SU-DHL-6 (cell line): Measurements from ENCODE around the gene MICALL1.
A peak's percentile ranks its signal among the peaks of the same experiment; 100 is the strongest.

Experiments
- H2AFZ ChIP-seq: fragments of 200-600 bp; sonication (generic); 2 replicates; pipeline ENCODE4 v1.6.1; 2014; ENCODE audit warnings: low read depth, mild to moderate bottlenecking, moderate library complexity, mixed read lengths, antibody characterized with exemption, low read length; ENCODE audit not compliant: severe bottlenecking
- H3F3A ChIP-seq: fragments of 200-600 bp; shearing (Covaris generic); 2 replicates; pipeline ENCODE4 v1.6.0; 2016; ENCODE audit warnings: antibody characterized with exemption, mild to moderate bottlenecking; ENCODE audit not compliant: insufficient read depth
- H3K27ac ChIP-seq: fragments of 200-600 bp; sonication (generic); 2 replicates; pipeline ENCODE4 v1.5.1; 2016; ENCODE audit warnings: low read depth, mild to moderate bottlenecking, low read length, moderate library complexity, mixed read lengths
- H3K27me3 ChIP-seq: fragments of 200-600 bp; sonication (generic), shearing (Covaris generic); 2 replicates; pipeline ENCODE4 v1.6.0; 2014; ENCODE audit warnings: mild to moderate bottlenecking, low read length
- H3K36me3 ChIP-seq: fragments of 200-600 bp; sonication (generic); 2 replicates; pipeline ENCODE4 v1.6.1; 2014; ENCODE audit warnings: mild to moderate bottlenecking, low read length, mixed read lengths
- H3K4me2 ChIP-seq: fragments of 300-600, 200-600 bp; shearing (Covaris generic), sonication (generic); 2 replicates; pipeline ENCODE4 v1.6.0; 2014; ENCODE audit warnings: low read length, low read depth, mild to moderate bottlenecking; ENCODE audit not compliant: poor library complexity, severe bottlenecking
- H3K4me3 ChIP-seq: fragments of 200-600 bp; sonication (generic); 2 replicates; pipeline ENCODE4 v1.5.1; 2014; ENCODE audit warnings: antibody characterized with exemption, low read length, mild to moderate bottlenecking, mixed read lengths; ENCODE audit not compliant: insufficient read depth, poor library complexity, severe bottlenecking
- H3K79me2 ChIP-seq: fragments of 200-600 bp; sonication (generic); 2 replicates; pipeline ENCODE4 v1.6.1; 2014; ENCODE audit warnings: mild to moderate bottlenecking, low read length, moderate library complexity; ENCODE audit not compliant: insufficient read depth
- H3K9ac ChIP-seq: fragments of 200-600 bp; sonication (generic); 2 replicates; pipeline ENCODE4 v1.7.0; 2014; ENCODE audit warnings: mild to moderate bottlenecking, low read length
- H3K9me2 ChIP-seq: fragments of 200-600 bp; sonication (generic); replicated peaks from 2 replicates; pipeline ENCODE4 v1.6.1; 2014; ENCODE audit warnings: low read length; ENCODE audit not compliant: insufficient read depth
- H3K9me3 ChIP-seq: fragments of 200-600 bp; sonication (generic); 2 replicates; pipeline ENCODE4 v1.6.1; 2014; ENCODE audit warnings: low read length, mixed read lengths; ENCODE audit not compliant: insufficient read depth
- H4K20me1 ChIP-seq: fragments of 200-600 bp; sonication (generic); 2 replicates; pipeline ENCODE4 v1.6.1; 2014; ENCODE audit warnings: low read depth, mild to moderate bottlenecking, antibody characterized with exemption, low read length, moderate library complexity, mixed read lengths
- CTCF ChIP-seq: fragments of 200-600 bp; sonication (generic); IDR thresholded peaks from one replicate; pipeline ENCODE4 v1.5.1; 2017; ENCODE audit warnings: antibody characterized with exemption, mild to moderate bottlenecking, low read length, moderate library complexity; ENCODE audit not compliant: insufficient read depth, poor library complexity, severe bottlenecking
- EZH2phosphoT487 ChIP-seq: fragments of 200-600 bp; sonication (generic), shearing (Covaris generic); conservative IDR thresholded peaks from 2 replicates; pipeline ENCODE4 v1.6.1; 2018; ENCODE audit warnings: mild to moderate bottlenecking, antibody characterized with exemption, low read length, moderate library complexity, mixed read lengths

Gene MICALL1

GRCh38 chr22:37905534-37906363 lies at the start of gene MICALL1:
TSS of gene MICALL1 (plus strand) at chr22:37906297. CDS start at chr22:37906423, 126 bp downstream.
- H3K9me2 ChIP-seq: no peaks in the 10 kb centered on the region
- H4K20me1 ChIP-seq: no peaks in the 10 kb centered on the region

GRCh38 chr22:37860796-37861421 lies 45.2 kb upstream of the MICALL1 start:
- no peaks in the 10 kb centered on the region for H3K9me2 ChIP-seq
- no peak overlapping the region for H2AFZ ChIP-seq
- H3K4me3 ChIP-seq: no peak overlapping the region
- TF ChIP-seq EZH2phosphoT487 (no peak), CTCF (no peak)
- no peak overlapping the region for H3K9ac ChIP-seq
- H3K4me2 ChIP-seq: no peak overlapping the region
- no peaks in the 10 kb centered on the region for H3K9me3 ChIP-seq
- H4K20me1 ChIP-seq: peaks cover 3% of the 10 kb centered on the region; the same call in 1 of the 2 replicates
- no peak overlapping the region for H3K27ac ChIP-seq
- peaks cover 13% of the 10 kb centered on the region for H3F3A ChIP-seq
- no peaks in the 10 kb centered on the region for H3K27me3 ChIP-seq
- peaks cover 30% of the 10 kb centered on the region for H3K36me3 ChIP-seq
- H3K79me2 ChIP-seq: peaks cover 14% of the 10 kb centered on the region

More at GRCh38 chr22:37905534-37906363, at the start of gene MICALL1:
- no peaks in the 10 kb centered on the region for H3K36me3 ChIP-seq
- peak within 1 kb of the TSS; percentile 70 for H3K4me2 ChIP-seq
- H3K9ac ChIP-seq: peak within 1 kb of the TSS; percentile 68
- peak within 1 kb of the TSS; percentile 88 for H2AFZ ChIP-seq
- H3K4me3 ChIP-seq: peak within 1 kb of the TSS; percentile 66
- no peaks in the 10 kb centered on the region for H3K27me3 ChIP-seq
- no peaks in the 10 kb centered on the region for H3K9me3 ChIP-seq
- TF ChIP-seq EZH2phosphoT487 (no peak), CTCF (no peak)
- no peaks in the 10 kb centered on the region for H3F3A ChIP-seq
- no peaks in the 10 kb centered on the region for H3K79me2 ChIP-seq
- peak within 1 kb of the TSS; percentile 28; the same call in 1 of the 2 replicates for H3K27ac ChIP-seq

GRCh38 chr22:37862570-37863325 lies 43.3 kb upstream of the MICALL1 start:
- H3F3A ChIP-seq: peaks cover 13% of the 10 kb centered on the region
- TF ChIP-seq CTCF (no peak), EZH2phosphoT487 (no peak)
- no peaks in the 10 kb centered on the region for H3K9me3 ChIP-seq
- H3K27me3 ChIP-seq: no peaks in the 10 kb centered on the region
- no peak overlapping the region for H3K9ac ChIP-seq
- no peaks in the 10 kb centered on the region for H3K9me2 ChIP-seq
- no peak overlapping the region for H3K27ac ChIP-seq
- no peak overlapping the region for H3K4me2 ChIP-seq
- H4K20me1 ChIP-seq: peaks cover 3% of the 10 kb centered on the region; the same call in 1 of the 2 replicates
- H3K4me3 ChIP-seq: no peak overlapping the region
- H3K79me2 ChIP-seq: peaks cover 15% of the 10 kb centered on the region; the same call in 1 of the 2 replicates
- no peak overlapping the region for H2AFZ ChIP-seq
- H3K36me3 ChIP-seq: peaks cover 34% of the 10 kb centered on the region
